Activated naive CD4-positive, alpha-beta T cell treated with anti-CD3 and anti-CD28 coated beads for 36 hours (primary cell): ENCODE data around the gene TACC3. TPM values are rescaled to one million over a fixed set of nuclear protein-coding genes. Genes with fewer than 3 reads are reported as not detected.
A peak's percentile ranks its signal among the peaks of the same experiment; 100 is the strongest.

Experiments
- CTCF ChIA-PET: fragments of 350-600 bp; sonication (Branson Sonifier 250); formaldehyde crosslinking; loops from one replicate; lab custom pipeline; 2021; ENCODE audit warnings: antibody characterized with exemption; lab: Charles Lee
- DNase-seq: peaks from one replicate; pipeline ENCODE4 v3.0.0-alpha.2; 2020
- H3K27ac Mint-ChIP-seq: one replicate; pipeline ENCODE4 v1.8.0; 2021; ENCODE audit warnings: mild to moderate bottlenecking, mixed read lengths
- H3K27me3 Mint-ChIP-seq: one replicate; pipeline ENCODE4 v1.8.0; 2021; ENCODE audit warnings: low read depth, mixed read lengths
- H3K36me3 Mint-ChIP-seq: one replicate; pipeline ENCODE4 v1.8.0; 2021; ENCODE audit warnings: low read depth, mixed read lengths
- H3K4me1 Mint-ChIP-seq: one replicate; pipeline ENCODE4 v1.8.0; 2021; ENCODE audit warnings: low read depth, mixed read lengths
- H3K4me3 Mint-ChIP-seq: one replicate; pipeline ENCODE4 v1.8.0; 2021; ENCODE audit warnings: mild to moderate bottlenecking, moderate library complexity, mixed read lengths
- H3K9me3 Mint-ChIP-seq: one replicate; pipeline ENCODE4 v1.8.0; 2021; ENCODE audit warnings: mixed read lengths
- intact Hi-C: fragments of 100-400 bp; cut with micrococcal nuclease; formaldehyde crosslinking; loops from one replicate; pipeline ENCODE4 v1.15.1; 2023
- total RNA-seq, 2 experiments: library from RNA; stranded (reverse); gene quantifications; one replicate each; pipeline ENCODE4 v1.2.3, GENCODE V29; 2021

TACC3 gene
- total RNA-seq, 2 experiments from 2014 or later: 246 to 264 TPM

- Mint-ChIP-seq H3K27me3 (no peaks in the 10 kb centered on the region), H3K36me3 (peaks cover 39% of the 10 kb centered on the region), H3K27ac (no peak overlapping the region), H3K9me3 (no peaks in the 10 kb centered on the region), H3K4me3 (no peak overlapping the region), H3K4me1 (peaks cover 49% of the 10 kb centered on the region)
- DNase-seq: no peak
- CTCF ChIA-PET: interaction anchor here (2.9 kb wide), 1 partner anchor 24 kb away, joined by 16 read pairs; no protein-coding TSS in a partner anchor
- intact Hi-C loops: no loop called here
Observed at GRCh38 chr4:1717129-1718094, 3.9 kb upstream of the TACC3 start.

- Mint-ChIP-seq H3K4me3 (peak overlapping the region; percentile 31), H3K9me3 (no peaks in the 10 kb centered on the region), H3K36me3 (peaks cover 42% of the 10 kb centered on the region), H3K27ac (peak overlapping the region; percentile 72), H3K4me1 (peaks cover 55% of the 10 kb centered on the region), H3K27me3 (no peaks in the 10 kb centered on the region)
- intact Hi-C loops: no loop called here
- CTCF ChIA-PET: interaction anchor here (2.9 kb wide), 1 partner anchor 25 kb away, joined by 16 read pairs; no protein-coding TSS in a partner anchor
- DNase-seq: no peak
Observed at GRCh38 chr4:1718095-1718850, 3.0 kb upstream of the TACC3 start.

DNA sequence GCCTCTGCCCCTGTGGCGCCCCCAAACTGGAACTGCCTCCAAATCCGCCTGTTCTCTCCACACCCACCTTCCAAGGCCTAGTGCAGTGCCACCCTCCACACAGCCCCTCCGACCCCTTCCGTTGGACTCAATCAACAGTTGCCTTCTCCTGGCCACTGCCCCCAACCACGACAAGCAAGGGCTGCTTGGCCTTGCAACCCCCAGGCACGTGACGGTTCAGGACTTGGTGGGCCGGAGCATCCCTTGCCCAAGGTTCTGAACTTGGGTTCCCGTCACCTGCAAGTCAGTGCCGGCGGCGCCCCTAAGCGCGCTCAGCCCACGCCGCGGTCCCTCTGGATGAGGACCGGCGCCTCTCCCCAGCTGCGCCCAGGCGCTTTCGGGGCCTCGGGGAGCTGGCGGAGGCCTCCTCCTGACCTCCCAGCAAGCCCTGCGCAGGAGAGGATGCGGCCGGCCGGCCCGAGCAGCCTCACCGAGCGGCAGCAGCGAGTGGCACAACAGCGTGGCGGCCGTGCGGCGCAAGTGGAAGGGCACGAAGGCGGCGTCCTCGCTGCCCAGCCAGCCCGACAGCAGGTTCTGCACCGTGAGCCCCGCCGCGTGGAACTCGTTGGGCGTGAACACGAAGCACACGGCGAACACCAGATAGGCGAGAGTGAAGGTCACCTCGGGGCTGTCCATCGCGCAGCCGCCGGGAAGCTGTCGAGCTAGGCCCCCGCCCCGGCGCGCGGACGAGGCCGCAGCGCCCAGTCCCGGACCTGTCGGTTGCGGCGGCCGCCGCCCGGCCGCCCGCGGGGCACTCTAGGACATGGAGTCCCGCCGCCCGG lies 948 bp upstream of the TACC3 start:
- Mint-ChIP-seq H3K4me3 (peak overlapping the region; percentile 85), H3K27me3 (no peaks in the 10 kb centered on the region)

GRCh38 chr4:1721666-1722550 lies 587 bp downstream of the TACC3 start:
- H3K9me3 Mint-ChIP-seq: no peaks in the 10 kb centered on the region
- H3K27ac Mint-ChIP-seq: peak overlapping the region; percentile 98
- CTCF ChIA-PET: interaction anchor here (0.8 to 5.9 kb wide), 3 partner anchors 8 to 29 kb away, joined by 3 to 58 read pairs (median 3); no protein-coding TSS in a partner anchor
- H3K4me1 Mint-ChIP-seq: peaks cover 55% of the 10 kb centered on the region
- DNase-seq: peak; percentile 38
- H3K36me3 Mint-ChIP-seq: peaks cover 51% of the 10 kb centered on the region
- H3K4me3 Mint-ChIP-seq: peak overlapping the region; percentile 94
- no peaks in the 10 kb centered on the region for H3K27me3 Mint-ChIP-seq
- intact Hi-C loops: loop anchor here (1.0 to 10.0 kb wide), 10 partner anchors 10 to 1241 kb away; partner anchors contain the start of genes FAM53A, FGFRL1, GRK4 and MAEA

More for the DNA sequence above, 948 bp upstream of the TACC3 start:
- DNase-seq: peak; percentile 66
- Mint-ChIP-seq H3K9me3 (no peaks in the 10 kb centered on the region), H3K4me1 (peaks cover 54% of the 10 kb centered on the region), H3K27ac (peak overlapping the region; percentile 93), H3K36me3 (peaks cover 43% of the 10 kb centered on the region)
- CTCF ChIA-PET: interaction anchor here (0.7 to 2.9 kb wide), 3 partner anchors 8 to 27 kb away, joined by 3 to 16 read pairs (median 3); partner anchors contain the start of gene SLBP
- intact Hi-C loops: loop anchor here (2.0 to 10.0 kb wide), 6 partner anchors 36 to 744 kb away; partner anchors contain the start of genes FAM53A, FGFRL1, MAEA and RNF4

- intact Hi-C loops: loop anchor here (2.0 to 10.0 kb wide), 5 partner anchors 435 to 1240 kb away; partner anchors contain the start of genes FGFRL1, GRK4, MAEA and NOP14
- Mint-ChIP-seq H3K36me3 (peaks cover 58% of the 10 kb centered on the region), H3K27ac (peak overlapping the region; percentile 98), H3K4me3 (peak overlapping the region; percentile 94), H3K9me3 (no peaks in the 10 kb centered on the region), H3K4me1 (peaks cover 61% of the 10 kb centered on the region), H3K27me3 (no peaks in the 10 kb centered on the region)
- DNase-seq: no peak
- CTCF ChIA-PET: interaction anchor here (2.2 to 5.9 kb wide), 2 partner anchors 9 to 30 kb away, joined by 6 to 58 read pairs; no protein-coding TSS in a partner anchor
Observed at GRCh38 chr4:1722551-1723118, 1.3 kb downstream of the TACC3 start.

- Mint-ChIP-seq H3K36me3 (peaks cover 62% of the 10 kb centered on the region), H3K27me3 (no peaks in the 10 kb centered on the region), H3K9me3 (no peaks in the 10 kb centered on the region), H3K27ac (peak overlapping the region; percentile 98), H3K4me1 (peaks cover 61% of the 10 kb centered on the region), H3K4me3 (peak overlapping the region; percentile 94)
- peak; percentile 72 for DNase-seq
- intact Hi-C loops: loop anchor here (2.0 to 10.0 kb wide), 5 partner anchors 436 to 1240 kb away; partner anchors contain the start of genes FGFRL1, GRK4, MAEA and NOP14
- CTCF ChIA-PET: interaction anchor here (0.6 to 5.9 kb wide), 6 partner anchors 9 to 191 kb away, joined by 3 to 58 read pairs (median 4); no protein-coding TSS in a partner anchor
Observed at GRCh38 chr4:1723131-1723801, 1.9 kb downstream of the TACC3 start.

DNA sequence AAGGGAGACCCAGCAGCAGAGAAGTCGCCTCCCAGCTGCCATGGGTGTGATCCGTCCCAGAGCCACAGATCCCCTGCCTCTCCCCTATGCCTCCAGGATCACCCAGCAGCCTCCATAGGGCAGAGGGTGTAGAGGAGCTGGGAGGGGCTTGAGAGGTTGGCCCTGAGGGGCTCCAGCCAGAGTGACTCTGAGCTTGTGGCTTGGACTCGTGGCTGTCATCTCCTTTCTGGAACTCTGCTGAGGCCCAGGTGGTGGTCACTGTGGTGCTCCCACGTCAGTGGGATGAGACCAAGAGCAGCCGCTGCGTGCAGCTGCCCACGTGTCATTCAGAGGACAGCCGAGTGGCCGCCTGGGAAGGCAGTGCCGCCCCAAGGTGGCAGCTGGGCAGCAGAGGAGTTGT lies 4.2 kb downstream of the TACC3 start:
- no peak overlapping the region for H3K4me3 Mint-ChIP-seq
- peaks cover 72% of the 10 kb centered on the region for H3K36me3 Mint-ChIP-seq
- no peaks in the 10 kb centered on the region for H3K9me3 Mint-ChIP-seq
- peak overlapping the region; percentile 63 for H3K27ac Mint-ChIP-seq
- H3K27me3 Mint-ChIP-seq: no peaks in the 10 kb centered on the region
- peaks cover 60% of the 10 kb centered on the region for H3K4me1 Mint-ChIP-seq
- no peak for DNase-seq
- CTCF ChIA-PET: interaction anchor here (0.6 to 5.9 kb wide), 5 partner anchors 8 to 568 kb away, joined by 3 to 58 read pairs (median 3); no protein-coding TSS in a partner anchor
- intact Hi-C loops: loop anchor here (10.0 kb wide), 1 partner anchor 739 kb away; the partner anchor contains the start of gene RNF4

GRCh38 chr4:1726146-1726934 lies 5.0 kb downstream of the TACC3 start:
- Mint-ChIP-seq H3K27me3 (no peaks in the 10 kb centered on the region), H3K36me3 (peaks cover 76% of the 10 kb centered on the region), H3K4me3 (no peak overlapping the region), H3K4me1 (peaks cover 68% of the 10 kb centered on the region), H3K27ac (peak overlapping the region; percentile 70), H3K9me3 (no peaks in the 10 kb centered on the region)
- intact Hi-C loops: loop anchor here (1.0 to 10.0 kb wide), 3 partner anchors 14 to 738 kb away; partner anchors contain the start of genes RNF4 and SLBP
- peak; percentile 93 for DNase-seq
- CTCF ChIA-PET: interaction anchor here (0.7 to 5.9 kb wide), 6 partner anchors 12 to 34 kb away, joined by 3 to 58 read pairs (median 3); no protein-coding TSS in a partner anchor
